Measurements from ENCODE around the gene MMP23B. TPM values are rescaled to one million over a fixed set of nuclear protein-coding genes. Genes with fewer than 3 reads are reported as not detected.

MMP23B gene
- total RNA-seq, result 0.63 TPM

DNA sequence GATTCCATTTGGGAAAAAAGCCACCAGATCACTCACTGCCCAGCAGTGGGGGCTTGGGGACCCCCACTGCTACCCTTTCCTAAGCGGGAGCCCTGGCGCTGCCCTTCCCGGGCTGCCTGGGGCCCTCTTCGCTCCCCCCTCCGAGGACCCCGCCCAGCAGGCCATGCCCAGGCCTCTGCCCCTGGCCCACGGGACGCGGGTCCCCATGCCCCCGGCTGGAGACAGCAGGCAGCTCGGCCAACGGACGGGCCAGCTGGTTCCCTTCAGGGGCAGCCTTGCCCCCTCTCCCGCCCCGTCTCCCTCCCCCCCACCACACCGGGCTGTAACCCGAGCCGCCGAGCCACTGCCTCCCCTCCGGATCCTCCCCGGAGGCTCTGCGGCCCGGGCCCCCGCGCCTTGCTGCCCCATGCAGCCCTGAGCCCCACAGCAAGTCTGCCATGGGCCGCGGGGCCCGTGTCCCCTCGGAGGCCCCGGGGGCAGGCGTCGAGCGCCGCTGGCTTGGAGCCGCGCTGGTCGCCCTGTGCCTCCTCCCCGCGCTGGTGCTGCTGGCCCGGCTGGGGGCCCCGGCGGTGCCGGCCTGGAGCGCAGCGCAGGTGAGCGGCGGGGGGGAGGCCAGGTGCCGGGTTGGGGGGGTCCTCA lies at the start of gene MMP23B:
MMP23B (plus strand) TSS at position 392 of the 639 bp plus-strand sequence; CDS start at position 438, 46 bp downstream.

DNA sequence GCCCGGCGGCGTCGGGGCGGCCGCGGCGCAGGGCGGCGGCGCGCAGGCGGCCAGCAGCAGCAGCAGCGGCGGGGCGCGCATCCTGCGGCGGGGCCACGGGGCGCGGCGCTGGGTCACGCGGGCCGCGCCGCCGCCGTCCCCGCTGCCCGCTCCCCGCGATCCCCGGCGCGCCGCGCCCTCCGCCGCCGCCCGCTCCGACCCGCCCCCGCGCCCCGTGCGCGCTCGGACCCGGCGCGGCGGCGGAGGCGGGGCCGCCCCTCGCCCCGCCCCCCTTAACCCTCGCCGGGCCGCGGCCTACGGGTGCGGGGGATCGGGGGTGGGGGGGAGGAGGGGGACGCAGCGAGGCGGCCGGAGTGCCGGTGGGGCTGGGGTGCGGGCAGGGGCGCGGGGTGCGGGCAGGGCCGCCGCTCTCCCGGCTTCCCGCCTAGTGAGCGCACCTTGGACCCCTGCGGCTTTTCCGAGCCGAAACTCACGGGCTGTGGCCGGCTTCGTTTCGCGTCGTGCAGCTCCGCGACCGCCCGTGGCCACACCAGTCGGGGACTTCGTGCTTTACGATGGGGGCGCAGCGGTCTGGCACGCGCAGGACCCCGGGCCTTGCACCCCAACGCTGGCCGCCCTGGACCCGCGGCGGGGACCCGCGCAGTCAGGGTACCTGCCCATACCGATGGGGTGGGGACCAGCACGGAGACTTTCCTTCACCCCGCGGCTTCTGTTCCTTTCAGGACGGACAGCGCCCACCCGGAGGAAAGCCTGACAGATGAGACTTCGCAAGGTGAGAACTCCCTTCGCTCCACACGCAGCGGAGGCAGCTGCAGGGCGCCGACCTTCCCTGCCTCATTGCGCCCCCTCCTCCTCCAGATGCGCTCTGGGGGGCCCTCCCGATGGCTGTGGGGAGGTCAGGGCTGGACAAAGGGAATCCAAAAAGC lies 31.8 kb upstream of the MMP23B start, which contains the start of gene FNDC10:
FNDC10 (minus strand) TSS at position 201 of the 926 bp plus-strand sequence; CDS start at position 81, 120 bp downstream.

DNA sequence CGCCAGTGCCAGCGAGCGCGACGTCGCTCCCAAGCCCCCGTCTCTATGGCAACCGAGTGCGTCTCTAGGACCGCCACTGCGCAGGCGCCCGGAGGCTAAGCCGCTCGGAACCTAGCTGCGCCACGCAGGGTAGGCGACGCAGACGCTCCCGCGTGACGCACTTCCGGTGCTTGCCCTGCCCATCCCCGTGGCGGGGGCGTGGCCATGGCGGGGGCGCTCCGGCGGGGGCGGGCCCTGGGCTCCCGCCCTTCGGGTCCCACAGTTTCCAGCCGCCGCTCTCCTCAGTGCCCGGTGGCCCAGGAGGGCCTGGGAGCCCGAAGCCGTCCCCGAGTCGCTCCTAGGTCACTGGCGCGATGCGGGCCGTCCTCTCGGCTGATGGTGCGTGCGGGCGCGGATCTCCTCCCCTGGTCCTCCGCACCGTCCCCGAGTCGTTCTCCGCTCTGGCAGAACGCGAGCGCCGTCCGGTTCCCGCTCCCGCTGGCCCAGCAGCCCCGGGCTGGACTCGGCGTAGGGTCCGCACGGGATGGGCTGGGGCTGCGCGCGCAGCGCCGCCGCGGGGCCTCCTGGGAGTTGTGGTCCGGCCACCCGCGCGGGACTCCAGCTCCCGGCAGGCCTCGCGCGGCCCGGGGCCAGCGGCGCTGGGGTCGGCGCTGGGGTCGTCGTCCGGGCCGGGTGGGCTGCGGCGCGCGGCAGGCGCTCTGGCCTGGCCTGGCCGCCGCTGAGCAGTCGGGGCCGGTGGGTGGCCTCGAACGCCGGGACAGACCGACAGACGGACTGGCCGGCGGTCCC lies 16.5 kb upstream of the MMP23B start, which contains the start of gene MIB2:
MIB2 (plus strand) TSS at position 245 of the 789 bp plus-strand sequence. CDS start 7,953 bp downstream, outside the sequence.

DNA sequence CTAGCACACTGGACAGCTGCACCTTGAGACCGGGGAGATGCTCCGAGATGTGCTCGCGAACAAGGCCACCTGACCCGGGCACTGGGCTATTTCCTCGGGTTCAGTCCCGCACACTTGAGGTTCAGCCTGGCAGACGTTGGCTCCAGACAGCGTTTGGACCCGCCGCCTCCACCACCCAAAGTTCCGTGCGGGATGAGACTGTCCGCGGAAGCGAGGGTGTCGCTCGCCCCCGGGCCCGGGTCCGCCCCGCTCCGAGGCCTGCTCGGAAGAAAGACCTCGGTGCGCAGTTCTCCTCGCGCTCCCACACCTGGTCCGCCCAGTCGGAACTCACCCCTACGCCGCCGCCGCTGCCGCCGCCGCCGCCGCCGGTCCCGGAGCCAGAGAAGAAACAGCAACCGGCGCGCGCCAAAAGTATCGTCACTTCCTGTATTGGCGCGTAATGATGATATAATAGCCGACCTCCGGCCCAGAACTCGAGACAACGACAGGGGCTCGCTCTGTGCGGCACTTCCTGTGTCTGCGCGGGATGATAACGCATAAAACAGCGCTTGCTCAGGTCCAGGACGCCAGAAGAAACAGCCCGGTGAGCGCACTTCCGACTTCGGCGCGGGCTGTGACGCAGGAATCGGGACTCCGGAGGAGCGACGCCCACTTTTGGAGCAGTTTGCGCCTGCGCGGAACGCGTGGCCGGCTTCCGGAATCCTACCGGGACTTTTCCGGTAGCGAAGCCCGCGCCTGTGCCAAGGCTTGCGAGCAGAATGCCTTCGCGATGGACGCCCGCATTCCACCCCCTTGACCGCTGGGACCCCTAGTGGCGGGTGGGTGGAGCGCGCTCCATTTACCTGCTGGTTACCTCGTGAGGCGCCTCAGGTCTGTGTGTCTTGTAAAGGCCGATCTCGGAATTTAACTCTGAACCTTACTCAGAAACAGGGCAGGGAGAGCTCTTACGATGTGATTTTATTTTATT lies 26.9 kb downstream of the MMP23B start, which contains the start of gene CDK11B:
CDK11B (minus strand) TSS at position 422 of the 967 bp plus-strand sequence. CDS start 1,519 bp downstream, outside the sequence.

Other genes starting within 250 kb of the MMP23B start
- gene CCNL2, start 232.8 kb upstream of the MMP23B start, total RNA-seq, result 262 TPM
- 49.5 TPM for gene MRPL20, start 224.9 kb upstream of the MMP23B start, total RNA-seq
- 1.6 TPM for gene ANKRD65, start 210.9 kb upstream of the MMP23B start, total RNA-seq
- 4.1 TPM for gene VWA1, start 196.5 kb upstream of the MMP23B start, total RNA-seq
- gene ATAD3C, start 182.5 kb upstream of the MMP23B start, total RNA-seq, result not detected
- gene ATAD3B, start 160.4 kb upstream of the MMP23B start, total RNA-seq, result 22.5 TPM
- 13.5 TPM for gene ATAD3A, start 120.0 kb upstream of the MMP23B start, total RNA-seq
- gene TMEM240, start 91.5 kb upstream of the MMP23B start, total RNA-seq, result 20.3 TPM
- gene SSU72, start 57.3 kb upstream of the MMP23B start, total RNA-seq, result 45.4 TPM
- 2.2 TPM for gene FNDC10, start 32.0 kb upstream of the MMP23B start, total RNA-seq
- 67.6 TPM for gene MIB2, start 16.7 kb upstream of the MMP23B start, total RNA-seq
- 8.5 TPM for gene CDK11B, start 26.8 kb downstream of the MMP23B start, total RNA-seq
- gene SLC35E2B, start 60.6 kb downstream of the MMP23B start, total RNA-seq, result 91.4 TPM
- 42.6 TPM for gene CDK11A, start 92.2 kb downstream of the MMP23B start, total RNA-seq
- gene NADK, start 146.3 kb downstream of the MMP23B start, total RNA-seq, result 30.0 TPM